Aorta (tissue), 5 donors: Measurements from ENCODE around the gene STX16. TPM values are rescaled to one million over a fixed set of nuclear protein-coding genes. Genes with fewer than 3 reads are reported as not detected.
A peak's percentile ranks its signal among the peaks of the same experiment; 100 is the strongest.

Experiments used
- ATAC-seq: fragments of 200-7000 bp; cut with Tn5 transposase; one replicate; pipeline ENCODE4 v1.9.1; 2022; ENCODE audit warnings: moderate library complexity; ENCODE audit not compliant: low FRiP score
- DNase-seq, 2 donors: peaks; one replicate each; pipeline ENCODE4 v3.0.0-alpha.2; 2020
- H3K27ac ChIP-seq, 2 donors: one replicate each; pipeline ENCODE4 v1.5.1; 2013; ENCODE audit warnings: low read length in 2 of 2, mild to moderate bottlenecking in 2 of 2, moderate library complexity in 2 of 2, control low read depth in 1 of 2, inconsistent platforms in 1 of 2, low read depth in 1 of 2
- H3K27me3 ChIP-seq, 2 donors: one replicate each; pipeline ENCODE4 v1.6.1; 2013; ENCODE audit warnings: control low read depth in 1 of 2, low read length in 1 of 2, mild to moderate bottlenecking in 1 of 2, moderate library complexity in 1 of 2; ENCODE audit not compliant: insufficient read depth in 2 of 2, control insufficient read depth in 1 of 2
- H3K36me3 ChIP-seq, 2 donors: one replicate each; pipeline ENCODE4 v1.6.1; 2013; ENCODE audit warnings: control low read depth in 1 of 2, low read length in 1 of 2, mild to moderate bottlenecking in 1 of 2; ENCODE audit not compliant: insufficient read depth in 2 of 2, control insufficient read depth in 1 of 2
- H3K4me1 ChIP-seq, 2 donors: one replicate each; pipeline ENCODE4 v1.6.1; 2013; ENCODE audit warnings: low read length in 2 of 2, control low read depth in 1 of 2, mild to moderate bottlenecking in 1 of 2, moderate library complexity in 1 of 2; ENCODE audit not compliant: insufficient read depth in 2 of 2, control insufficient read depth in 1 of 2
- H3K4me3 ChIP-seq, 2 donors: one replicate each; pipeline ENCODE4 v1.5.1; 2013; ENCODE audit warnings: low read length in 2 of 2, control low read depth in 1 of 2, mild to moderate bottlenecking in 1 of 2
- H3K9me3 ChIP-seq: one replicate; pipeline ENCODE4 v1.6.1; 2013; ENCODE audit warnings: mild to moderate bottlenecking, low read length; ENCODE audit not compliant: control insufficient read depth
- WGBS, 2 donors: extraction: QIAGEN DNeasy Blood & Tissue Kit; methylation state at CpG; one replicate each; pipeline ENCODE4 v1.1.7; 2013; 5-methylcytosine and 5-hydroxymethylcytosine counted together
- intact Hi-C, 2 donors: fragments of 100-400 bp; cut with DNase I; formaldehyde crosslinking; loops; one replicate each; pipeline versions ENCODE4 v1.14.2 to v1.15.0; 2022
- polyA plus RNA-seq, 2 donors: library from polyadenylated mRNA; stranded (reverse); fragments of 200-250 nt; gene quantifications; one replicate each; pipeline ENCODE4 v1.2.3, GENCODE V29; 2013
- total RNA-seq, 2 donors: library from RNA; stranded (reverse); fragmentation: NEBNext Ultra II Directional; extraction: Animal tissue kit (Norgen Biotek cat#: 25700); gene quantifications; one replicate each; pipeline ENCODE4 v1.2.1, GENCODE V29; 2021
- donor health status: healthy with polysubstance abuse.
- donor health status: Bipolar disorder and iron deficiency.
- donor health status: DM: no; HTN: no; CAD: no.
- donor health status: DM: no; HTN: no; CAD: no.
- donor health status: DM: yes; HTN: yes; CAD: no.

STX16 gene
- total and polyA plus RNA-seq, 4 donors: 17.9 to 75.7 (median 59.6) TPM

DNA sequence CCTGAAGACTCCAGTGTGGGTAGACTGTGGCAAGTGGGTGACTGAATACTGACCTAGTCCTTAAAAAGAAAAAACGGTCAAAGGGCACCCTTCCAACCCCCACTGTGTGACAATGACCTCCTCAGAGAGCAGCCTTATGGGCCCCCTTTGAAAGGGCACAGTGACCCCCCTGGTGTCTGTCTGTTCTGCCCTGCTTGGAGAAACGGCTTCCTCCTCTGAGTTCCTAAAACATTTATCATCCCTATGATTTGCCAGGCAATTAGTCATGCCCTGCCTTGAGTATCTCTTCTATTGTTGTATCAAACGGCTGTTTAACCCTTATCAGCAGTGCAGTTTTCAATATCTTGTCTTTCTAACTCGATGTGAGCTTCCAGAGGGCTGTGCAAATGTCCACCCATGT is 21.0 kb upstream of the STX16 start:
- Histone ChIP-seq H3K36me3 (no peaks in the 10 kb centered on the region), H3K27me3 (no peaks in the 10 kb centered on the region), H3K9me3 (no peaks in the 10 kb centered on the region), H3K27ac (no peak overlapping the region), H3K4me1 (no peaks in the 10 kb centered on the region), H3K4me3 (no peak overlapping the region)
- 33 to 34% methylated on average over 4 of the region's 4 CpGs for WGBS, 2 donors
- DNase-seq (peak in 1 of 2 donors; percentile 6), ATAC-seq (no peak)
- intact Hi-C loops: no loop called here

- peak in 1 of 2 donors; percentile 36 for DNase-seq
- intact Hi-C loops: no loop called here
- Histone ChIP-seq H3K27ac (no peak overlapping the region), H3K4me1 (no peaks in the 10 kb centered on the region), H3K4me3 (no peak overlapping the region), H3K36me3 (no peaks in the 10 kb centered on the region), H3K27me3 (no peaks in the 10 kb centered on the region), H3K9me3 (no peaks in the 10 kb centered on the region)
- ATAC-seq: no peak
- WGBS, 2 donors: 94 to 96% methylated on average over 10 of the region's 10 CpGs
These were observed 17.7 kb upstream of the STX16 start for GRCh38 chr20:58633161-58634053.

GRCh38 chr20:58634059-58634458 is 17.0 kb upstream of the STX16 start:
- no peak overlapping the region for H3K27ac ChIP-seq
- intact Hi-C loops: no loop called here

DNA sequence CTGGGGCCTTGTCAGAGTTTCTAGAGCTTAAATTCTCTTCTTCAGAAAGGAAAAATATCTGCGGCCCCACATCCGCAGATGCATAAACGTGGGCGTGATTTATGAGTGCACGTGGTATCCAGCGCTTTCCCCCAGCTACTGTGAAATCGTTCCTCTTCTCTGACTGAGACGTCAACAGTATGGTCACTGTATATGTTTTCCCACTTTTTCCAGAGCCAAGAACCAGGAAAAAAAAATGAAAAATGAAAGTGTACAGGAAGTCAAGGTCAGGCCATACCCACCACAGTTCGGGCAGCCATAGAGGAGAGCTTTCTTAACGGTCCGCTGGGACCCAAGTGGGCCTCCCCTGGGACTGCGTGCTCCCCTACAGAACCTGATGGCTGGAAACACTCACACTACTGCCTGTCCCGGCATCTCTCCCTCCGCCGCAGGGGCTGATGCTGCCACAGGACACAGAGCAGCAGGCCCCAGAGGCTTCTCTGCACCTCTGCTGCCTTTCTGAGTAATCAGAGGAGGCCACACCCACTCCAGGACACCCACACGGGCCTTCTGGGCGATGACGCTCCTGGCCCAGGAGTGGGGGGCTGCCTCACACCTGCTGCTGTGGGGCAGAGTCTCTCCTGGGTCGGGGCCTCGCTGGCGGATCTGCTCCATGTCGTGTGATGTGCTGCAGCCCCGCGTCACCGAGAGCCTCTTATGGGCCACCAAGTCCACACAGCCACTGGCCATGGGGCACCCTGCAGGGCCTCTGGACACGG is 16.4 kb upstream of the STX16 start:
- 60 to 72% methylated on average over 26 of the region's 26 CpGs for WGBS, 2 donors
- H3K9me3 ChIP-seq: no peaks in the 10 kb centered on the region
- ATAC-seq (no peak), DNase-seq (peak in 1 of 2 donors; percentile 44)
- no peaks in the 10 kb centered on the region for H3K4me1 ChIP-seq
- no peaks in the 10 kb centered on the region for H3K27me3 ChIP-seq
- H3K27ac ChIP-seq: no peak overlapping the region
- no peak overlapping the region for H3K4me3 ChIP-seq
- intact Hi-C loops: no loop called here
- no peaks in the 10 kb centered on the region for H3K36me3 ChIP-seq

More at GRCh38 chr20:58634059-58634458, 17.0 kb upstream of the STX16 start:
- Histone ChIP-seq H3K9me3 (no peaks in the 10 kb centered on the region), H3K4me3 (no peak overlapping the region), H3K27me3 (no peaks in the 10 kb centered on the region), H3K4me1 (no peaks in the 10 kb centered on the region), H3K36me3 (no peaks in the 10 kb centered on the region)
- ATAC-seq: no peak
- 88 to 89% methylated on average over 17 of the region's 17 CpGs for WGBS, 2 donors
- no peak for DNase-seq

- Histone ChIP-seq H3K4me3 (no peak overlapping the region), H3K4me1 (no peaks in the 10 kb centered on the region), H3K27ac (no peak overlapping the region), H3K27me3 (no peaks in the 10 kb centered on the region), H3K36me3 (no peaks in the 10 kb centered on the region), H3K9me3 (no peaks in the 10 kb centered on the region)
- WGBS, 2 donors: 85 to 90% methylated on average over 11 of the region's 11 CpGs
- intact Hi-C loops: no loop called here
- DNase-seq (no peak), ATAC-seq (no peak)
These were observed 15.8 kb upstream of the STX16 start for GRCh38 chr20:58635279-58635665.

GRCh38 chr20:58636396-58636982 is 14.6 kb upstream of the STX16 start:
- H3K4me1 ChIP-seq: no peaks in the 10 kb centered on the region
- no peak overlapping the region for H3K27ac ChIP-seq
- 93 to 96% methylated on average over 10 of the region's 10 CpGs for WGBS, 2 donors
- ATAC-seq (no peak), DNase-seq (peak in 1 of 2 donors; percentile 46)
- no peaks in the 10 kb centered on the region for H3K9me3 ChIP-seq
- intact Hi-C loops: no loop called here
- no peaks in the 10 kb centered on the region for H3K36me3 ChIP-seq
- no peaks in the 10 kb centered on the region for H3K27me3 ChIP-seq
- no peak overlapping the region for H3K4me3 ChIP-seq

DNA sequence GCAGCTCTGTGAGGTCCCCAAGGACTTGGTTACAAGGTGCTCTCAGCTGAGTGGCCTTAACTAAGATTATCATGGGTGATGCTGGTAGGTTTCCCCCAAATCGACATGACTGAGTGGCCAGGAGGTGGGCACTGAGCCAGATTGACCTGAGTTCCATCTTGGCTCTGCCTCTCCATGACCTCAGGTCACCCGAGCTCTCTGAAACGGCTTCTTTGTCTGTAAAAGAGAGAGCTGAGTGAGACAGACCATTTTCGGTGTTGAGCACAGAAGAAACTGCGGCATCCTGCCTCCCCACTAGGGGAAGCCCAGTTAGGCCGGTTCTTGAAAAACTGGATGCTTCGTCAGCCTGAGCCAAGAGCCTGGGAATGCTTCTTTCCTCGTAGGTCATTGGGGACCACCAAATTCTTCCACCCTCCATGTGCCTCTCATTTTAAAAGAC is 14.1 kb upstream of the STX16 start:
- 69 to 72% methylated on average over 8 of the region's 8 CpGs for WGBS, 2 donors
- Histone ChIP-seq H3K36me3 (no peaks in the 10 kb centered on the region), H3K9me3 (no peaks in the 10 kb centered on the region), H3K27ac (no peak overlapping the region), H3K27me3 (no peaks in the 10 kb centered on the region), H3K4me3 (no peak overlapping the region), H3K4me1 (no peaks in the 10 kb centered on the region)
- ATAC-seq (no peak), DNase-seq (peak in 1 of 2 donors; percentile 27)
- intact Hi-C loops: no loop called here

DNA sequence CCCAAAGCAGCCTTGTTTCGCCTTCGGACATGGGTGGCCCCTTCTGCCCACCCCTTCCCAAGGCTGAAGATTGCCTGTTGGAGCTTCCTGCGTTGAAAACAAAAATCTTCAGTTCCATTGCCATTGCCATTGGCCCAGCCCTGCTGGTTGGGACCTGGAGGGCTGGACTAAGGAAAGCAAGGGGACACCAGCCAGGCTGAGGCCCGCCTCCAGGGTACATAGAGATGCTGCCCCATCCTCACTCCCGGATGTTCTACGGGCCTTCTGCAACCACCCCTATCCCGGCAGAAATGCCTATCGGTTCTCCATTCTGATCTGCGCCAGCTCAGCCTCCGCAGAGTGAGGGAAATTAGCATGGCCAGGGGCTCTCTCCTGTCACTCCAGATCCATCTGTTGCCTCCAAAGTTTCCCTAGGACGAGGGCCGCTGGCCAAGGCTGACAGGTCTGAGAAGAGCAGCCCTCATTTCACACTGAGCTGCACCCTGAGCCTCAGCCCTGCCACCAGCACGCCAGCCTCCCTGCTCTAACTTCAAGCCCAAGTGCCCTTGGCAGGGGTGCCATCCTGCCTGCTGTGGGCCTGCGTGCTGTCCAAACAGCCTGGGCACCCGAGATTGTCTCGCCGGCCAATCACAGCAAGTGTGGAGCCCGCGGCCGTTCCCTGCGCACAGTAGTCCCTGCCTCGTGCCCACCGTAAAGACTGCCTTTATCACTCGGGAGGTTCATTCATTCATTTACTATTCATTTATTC is 13.4 kb upstream of the STX16 start:
- intact Hi-C loops: no loop called here
- DNase-seq: no peak
- no peak for ATAC-seq
- Histone ChIP-seq H3K4me1 (no peaks in the 10 kb centered on the region), H3K27me3 (no peaks in the 10 kb centered on the region), H3K27ac (no peak overlapping the region), H3K9me3 (no peaks in the 10 kb centered on the region), H3K36me3 (no peaks in the 10 kb centered on the region), H3K4me3 (no peak overlapping the region)
- WGBS, 2 donors: 89 to 92% methylated on average over 24 of the region's 24 CpGs
